ENCODE measurements around the gene VIL1.

The VIL1 gene

GRCh38 chr2:218446547-218446946 is 27.6 kb downstream of the VIL1 start:
- no peak for DNase-seq

GRCh38 chr2:218447072-218447471 is 28.1 kb downstream of the VIL1 start:
- DNase-seq, result no peak

GRCh38 chr2:218448934-218449333 is 30.0 kb downstream of the VIL1 start:
- DNase-seq, result no peak

GRCh38 chr2:218452079-218452478 is 33.2 kb downstream of the VIL1 start:
- no peak for DNase-seq

GRCh38 chr2:218456849-218457248 is 37.9 kb downstream of the VIL1 start:
- DNase-seq, result no peak

- no peak for DNase-seq
Measured at GRCh38 chr2:218458598-218458997, 39.7 kb downstream of the VIL1 start.

- no peak for DNase-seq
Measured at GRCh38 chr2:218465987-218466633, 47.2 kb downstream of the VIL1 start.

- no peak for DNase-seq
Measured at GRCh38 chr2:218470448-218470847, 51.5 kb downstream of the VIL1 start.

GRCh38 chr2:218471036-218471435 is 52.1 kb downstream of the VIL1 start:
- DNase-seq, result no peak

GRCh38 chr2:218471982-218472381 is 53.1 kb downstream of the VIL1 start:
- DNase-seq, result no peak

- no peak for DNase-seq
Measured at GRCh38 chr2:218472988-218473387, 54.1 kb downstream of the VIL1 start.

- no peak for DNase-seq
Measured at GRCh38 chr2:218474527-218474926, 55.6 kb downstream of the VIL1 start.

GRCh38 chr2:218476676-218477075 is 57.8 kb downstream of the VIL1 start:
- no peak for DNase-seq

- no peak for DNase-seq
Measured at GRCh38 chr2:218477247-218477646, 58.3 kb downstream of the VIL1 start.

GRCh38 chr2:218478544-218478943 is 59.6 kb downstream of the VIL1 start:
- no peak for DNase-seq

- no peak for DNase-seq
Measured at GRCh38 chr2:218479595-218479994, 60.7 kb downstream of the VIL1 start.

GRCh38 chr2:218482651-218483050 is 63.7 kb downstream of the VIL1 start:
- no peak for DNase-seq

GRCh38 chr2:218485986-218486667 is 67.2 kb downstream of the VIL1 start:
- no peak for DNase-seq

GRCh38 chr2:218500501-218501060 is 81.7 kb downstream of the VIL1 start:
- no peak for DNase-seq

GRCh38 chr2:218501665-218502064 is 82.7 kb downstream of the VIL1 start:
- DNase-seq, result no peak
